Neural cell (in vitro differentiated cells): ENCODE measurements around the gene RFC3. TPM values are rescaled to one million over a fixed set of nuclear protein-coding genes. Genes with fewer than 3 reads are reported as not detected.

Experiments
- H2AFZ ChIP-seq: fragments of 200-600, 300-800 bp; sonication (generic), shearing (Covaris generic); 2 replicates; pipeline ENCODE4 v1.6.0; 2014; ENCODE audit warnings: low read depth, mild to moderate bottlenecking, antibody characterized with exemption, low read length, moderate library complexity
- H3F3A ChIP-seq: fragments of 200-600 bp; shearing (Covaris generic); 2 replicates; pipeline ENCODE4 v1.6.1; 2016; ENCODE audit warnings: mild to moderate bottlenecking, moderate library complexity, mixed read lengths, antibody characterized with exemption, low read length; ENCODE audit not compliant: insufficient read depth, poor library complexity, severe bottlenecking
- H3K27ac ChIP-seq: fragments of 200-600, 300-800 bp; sonication (generic), shearing (Covaris generic); 2 replicates; pipeline ENCODE4 v1.5.1; 2014; ENCODE audit warnings: mild to moderate bottlenecking, low read length, moderate library complexity
- H3K27me3 ChIP-seq: fragments of 300-800, 200-600 bp; sonication (generic), shearing (Covaris generic); 2 replicates; pipeline ENCODE4 v1.6.0; 2014; ENCODE audit warnings: mild to moderate bottlenecking, low read depth, low read length, moderate library complexity; ENCODE audit not compliant: insufficient read depth
- H3K36me3 ChIP-seq: fragments of 300-800, 200-600 bp; sonication (generic), shearing (Covaris generic); 2 replicates; pipeline ENCODE4 v1.5.1; 2014; ENCODE audit warnings: mild to moderate bottlenecking, antibody characterized with exemption, low read length, moderate library complexity; ENCODE audit not compliant: insufficient read depth
- H3K4me2 ChIP-seq: fragments of 300-800, 200-600 bp; sonication (generic), shearing (Covaris generic); 2 replicates; pipeline ENCODE4 v1.6.0; 2014; ENCODE audit warnings: mild to moderate bottlenecking, low read length
- H3K4me3 ChIP-seq: fragments of 300-800, 200-600 bp; sonication (generic), shearing (Covaris generic); 2 replicates; pipeline ENCODE4 v1.5.1; 2014; ENCODE audit warnings: mild to moderate bottlenecking, low read length, moderate library complexity
- H3K79me2 ChIP-seq: fragments of 200-600 bp; shearing (Covaris generic); replicated peaks from 2 replicates; pipeline ENCODE4 v1.6.0; 2014; ENCODE audit warnings: mild to moderate bottlenecking, low read length, moderate library complexity; ENCODE audit not compliant: insufficient read depth
- H3K9ac ChIP-seq: fragments of 300-800, 200-600 bp; sonication (generic), shearing (Covaris generic); 2 replicates; pipeline ENCODE4 v1.6.1; 2016; ENCODE audit warnings: mild to moderate bottlenecking, low read length, mixed read lengths
- H3K9me2 ChIP-seq: fragments of 200-600 bp; shearing (Covaris generic); 2 replicates; pipeline ENCODE4 v1.6.1; 2016; ENCODE audit warnings: mild to moderate bottlenecking, low read length, mixed read lengths; ENCODE audit not compliant: insufficient read depth
- H3K9me3 ChIP-seq: fragments of 200-600, 300-800 bp; sonication (generic), shearing (Covaris generic); 2 replicates; pipeline ENCODE4 v1.6.1; 2016; ENCODE audit warnings: mild to moderate bottlenecking, mixed run types, low read length, moderate library complexity, mixed read lengths
- H4K20me1 ChIP-seq: fragments of 200-600 bp; shearing (Covaris generic); 2 replicates; pipeline ENCODE4 v1.6.1; 2016; ENCODE audit warnings: mild to moderate bottlenecking, mixed run types; ENCODE audit not compliant: insufficient read depth
- CTCF ChIP-seq: fragments of 450-650 bp; IDR thresholded peaks from 2 replicates; pipeline ENCODE4 v1.5.1; 2014; ENCODE audit warnings: antibody characterized with exemption, mild to moderate bottlenecking, moderate library complexity; ENCODE audit not compliant: poor library complexity, severe bottlenecking
- EP300 ChIP-seq: fragments of 450-650 bp; conservative IDR thresholded peaks from 2 replicates; pipeline ENCODE4 v1.6.1; 2014; ENCODE audit warnings: antibody characterized with exemption, mild to moderate bottlenecking, moderate library complexity; ENCODE audit not compliant: poor library complexity, severe bottlenecking
- EZH2 ChIP-seq: fragments of 200-600, 300-800 bp; shearing (Covaris generic), sonication (generic); IDR thresholded peaks from 2 replicates; pipeline ENCODE4 v1.6.1; 2014; ENCODE audit warnings: antibody characterized with exemption, low read length, borderline replicate concordance, mild to moderate bottlenecking; ENCODE audit not compliant: insufficient read depth, poor library complexity, severe bottlenecking
- MXI1 ChIP-seq: fragments of 450-650 bp; conservative IDR thresholded peaks from 2 replicates; pipeline ENCODE4 v1.6.1; 2014; ENCODE audit warnings: antibody characterized with exemption, mild to moderate bottlenecking; ENCODE audit not compliant: poor library complexity, severe bottlenecking
- POLR2AphosphoS5 ChIP-seq: IDR thresholded peaks from 2 replicates; pipeline ENCODE4 v1.6.1; 2012
- RAD21 ChIP-seq: fragments of 450-650 bp; conservative IDR thresholded peaks from 2 replicates; pipeline ENCODE4 v1.6.1; 2014; ENCODE audit warnings: antibody characterized with exemption, mild to moderate bottlenecking, moderate library complexity
- REST ChIP-seq: IDR thresholded peaks from 2 replicates; pipeline ENCODE4 v1.6.1; 2012; ENCODE audit warnings: borderline replicate concordance
- SMC3 ChIP-seq: fragments of 450-650 bp; conservative IDR thresholded peaks from 2 replicates; pipeline ENCODE4 v1.6.1; 2014; ENCODE audit warnings: antibody characterized with exemption, mild to moderate bottlenecking, moderate library complexity; ENCODE audit not compliant: poor library complexity
- TAF1 ChIP-seq: IDR thresholded peaks from 2 replicates; pipeline ENCODE4 v1.6.1; 2012; ENCODE audit warnings: low read depth
- polyA plus RNA-seq: library from polyadenylated mRNA; depleted of rRNA; stranded (reverse); fragments of >200 nt; gene quantifications from 2 replicates; pipeline ENCODE4 v1.2.3, GENCODE V29; 2014

Gene RFC3
- polyA plus RNA-seq, 1 donor from 2014 or later: 13.8 TPM

GRCh38 chr13:33827139-33827538 is 9.2 kb downstream of the RFC3 start:
- no peak overlapping the region for H3K9ac ChIP-seq
- TF ChIP-seq CTCF (no peak), EP300 (no peak), EZH2 (no peak), MXI1 (no peak), POLR2AphosphoS5 (no peak), RAD21 (no peak), REST (no peak), TAF1 (no peak)

GRCh38 chr13:33828431-33829129 is 10.6 kb downstream of the RFC3 start:
- Histone ChIP-seq H3K4me3 (no peak overlapping the region), H3K27me3 (no peaks in the 10 kb centered on the region), H3K9me2 (no peaks in the 10 kb centered on the region), H2AFZ (no peak overlapping the region), H3K36me3 (no peaks in the 10 kb centered on the region), H3K9me3 (no peaks in the 10 kb centered on the region), H3K4me2 (no peak overlapping the region), H3K27ac (no peak overlapping the region), H4K20me1 (no peaks in the 10 kb centered on the region), H3K9ac (no peak overlapping the region), H3F3A (no peaks in the 10 kb centered on the region), H3K79me2 (no peaks in the 10 kb centered on the region)
- TF ChIP-seq MXI1 (no peak), CTCF (no peak), TAF1 (no peak), SMC3 (no peak), EZH2 (no peak), POLR2AphosphoS5 (no peak), REST (no peak), EP300 (no peak), RAD21 (no peak)

More at GRCh38 chr13:33827139-33827538, 9.2 kb downstream of the RFC3 start:
- Histone ChIP-seq H3K9me3 (no peaks in the 10 kb centered on the region), H4K20me1 (no peaks in the 10 kb centered on the region), H3F3A (no peaks in the 10 kb centered on the region), H3K79me2 (no peaks in the 10 kb centered on the region), H3K36me3 (no peaks in the 10 kb centered on the region), H3K9me2 (no peaks in the 10 kb centered on the region), H3K4me3 (no peak overlapping the region), H3K27ac (no peak overlapping the region), H2AFZ (no peak overlapping the region), H3K27me3 (no peaks in the 10 kb centered on the region), H3K4me2 (no peak overlapping the region)
